Fibroblast of lung (primary cell): ENCODE data around the gene CDK6. TPM values are rescaled to one million over a fixed set of nuclear protein-coding genes. Genes with fewer than 3 reads are reported as not detected.

Experiments used
- DNase-seq, 2 donors: peaks; one replicate each; pipeline versions ENCODE4 v3.0.0 to v3.0.0-alpha.2; 2010; ENCODE audit warnings: low read depth in 2 of 2
- H2AFZ ChIP-seq: 2 replicates; pipeline ENCODE4 v1.5.1; 2012; ENCODE audit warnings: low read length, control low read depth, inconsistent platforms
- H3K27ac ChIP-seq: 2 replicates; pipeline ENCODE4 v1.5.1; 2011; ENCODE audit warnings: low read length, control low read depth; ENCODE audit not compliant: insufficient read depth
- H3K27me3 ChIP-seq: 2 replicates; pipeline ENCODE4 v1.5.1; 2011; ENCODE audit warnings: mild to moderate bottlenecking, low read length; ENCODE audit not compliant: control insufficient read depth, insufficient read depth
- H3K36me3 ChIP-seq: 2 replicates; pipeline ENCODE4 v1.5.1; 2011; ENCODE audit warnings: low read length; ENCODE audit not compliant: control insufficient read depth, insufficient read depth
- H3K4me1 ChIP-seq: 2 replicates; pipeline ENCODE4 v1.5.1; 2011; ENCODE audit warnings: low read length; ENCODE audit not compliant: control insufficient read depth, insufficient read depth; ENCODE audit errors: extremely low read depth
- H3K4me2 ChIP-seq: 2 replicates; pipeline ENCODE4 v1.5.1; 2011; ENCODE audit warnings: low read length, control low read depth; ENCODE audit not compliant: insufficient read depth; ENCODE audit errors: extremely low read depth
- H3K4me3 ChIP-seq, 4 experiments: fragments of 200-600 bp in 1 of 4; sonication (generic) in 1 of 4; replicated peaks in 1 of 4; 2 replicates each; pipeline ENCODE4 v1.5.1; 2011 to 2016; ENCODE audit warnings: low read length in 4 of 4, low read depth in 3 of 4, mild to moderate bottlenecking in 3 of 4, control low read depth in 2 of 4, inconsistent platforms in 1 of 4, mixed read lengths in 1 of 4; ENCODE audit not compliant: insufficient read depth in 1 of 4; ENCODE audit errors: control extremely low read depth in 1 of 4
- H3K79me2 ChIP-seq: 2 replicates; pipeline ENCODE4 v1.5.1; 2012; ENCODE audit warnings: mild to moderate bottlenecking, low read length, inconsistent platforms; ENCODE audit not compliant: control insufficient read depth, insufficient read depth
- H3K9ac ChIP-seq: 2 replicates; pipeline ENCODE4 v1.5.1; 2011; ENCODE audit warnings: mild to moderate bottlenecking, low read length, control low read depth; ENCODE audit not compliant: insufficient read depth
- H3K9me3 ChIP-seq: 2 replicates; pipeline ENCODE4 v1.5.1; 2012; ENCODE audit warnings: low read depth, low read length; ENCODE audit not compliant: control insufficient read depth, insufficient read depth
- H4K20me1 ChIP-seq: 2 replicates; pipeline ENCODE4 v1.5.1; 2011; ENCODE audit warnings: low read length; ENCODE audit not compliant: control insufficient read depth, insufficient read depth; ENCODE audit errors: extremely low read depth
- CTCF ChIP-seq, 2 donors: IDR thresholded peaks in 1 of 2; conservative IDR thresholded peaks in 1 of 2; 1 replicate in 1 of 2; 2 replicates in 1 of 2; pipeline ENCODE4 v1.5.1; 2011 to 2012; ENCODE audit warnings: low read length in 2 of 2, control low read depth in 1 of 2, inconsistent platforms in 1 of 2, low read depth in 1 of 2, mild to moderate bottlenecking in 1 of 2
- EZH2 ChIP-seq: IDR thresholded peaks from 2 replicates; pipeline ENCODE4 v1.5.1; 2012; ENCODE audit warnings: low read length, control low read depth, mild to moderate bottlenecking; ENCODE audit errors: missing control alignments
- polyA plus RNA-seq, 2 donors: library from polyadenylated mRNA; depleted of rRNA in 1 of 2; stranded (reverse) in 1 of 2; unstranded in 1 of 2; fragments of >200 nt; gene quantifications; 2 replicates each; pipeline ENCODE4 v1.2.1, GENCODE V29; 2011 to 2012; ENCODE audit warnings: missing spikeins in 1 of 2
- total RNA-seq: library from RNA; depleted of rRNA; stranded (reverse); fragments of >200 nt; gene quantifications from 2 replicates; pipeline ENCODE4 v1.2.1, GENCODE V29; 2014

CDK6 gene
- total and polyA plus RNA-seq, 2 donors (not counting 1 experiment from before 2014, with no cell fraction given): 17.8 to 19.2 TPM

- Histone ChIP-seq H3K79me2 (no peaks in the 10 kb centered on the region), H3K4me2 (peak overlapping the region; percentile 49), H3K4me3 (no peak overlapping the region), H3K9me3 (no peaks in the 10 kb centered on the region), H3K4me1 (peaks cover 17% of the 10 kb centered on the region), H3K9ac (no peak overlapping the region), H2AFZ (no peak overlapping the region), H3K27ac (peak overlapping the region; percentile 37), H3K27me3 (no peaks in the 10 kb centered on the region), H4K20me1 (no peaks in the 10 kb centered on the region), H3K36me3 (peaks cover 2% of the 10 kb centered on the region)
- no peak for TF ChIP-seq EZH2
- no peak for TF ChIP-seq CTCF (conservative IDR thresholded peaks at IDR 0.05 in 1 of 2, IDR thresholded peaks at IDR 0.05 in 1 of 2; ENCODE audit: low read depth in 1 of 2, low read length in 2 of 2)
- no peak for DNase-seq
Observed at GRCh38 chr7:92611735-92612134, 224.6 kb downstream of the CDK6 start.

- H3K27ac ChIP-seq: no peak overlapping the region
- H3K36me3 ChIP-seq: peaks cover 2% of the 10 kb centered on the region
- H3K4me2 ChIP-seq: no peak overlapping the region
- TF ChIP-seq CTCF (conservative IDR thresholded peaks at IDR 0.05 in 1 of 2, IDR thresholded peaks at IDR 0.05 in 1 of 2; ENCODE audit: low read depth in 1 of 2, low read length in 2 of 2): peak in 1 of 2 donors; percentile 47
- TF ChIP-seq EZH2: no peak
- peaks cover 17% of the 10 kb centered on the region for H3K4me1 ChIP-seq
- H3K27me3 ChIP-seq: no peaks in the 10 kb centered on the region
- no peaks in the 10 kb centered on the region for H3K9me3 ChIP-seq
- H3K79me2 ChIP-seq: no peaks in the 10 kb centered on the region
- H2AFZ ChIP-seq: no peak overlapping the region
- no peak overlapping the region for H3K9ac ChIP-seq
- no peak overlapping the region for H3K4me3 ChIP-seq
- peak in 1 of 2 donors; percentile 54 for DNase-seq
- no peaks in the 10 kb centered on the region for H4K20me1 ChIP-seq
Observed at GRCh38 chr7:92609921-92610518, 226.4 kb downstream of the CDK6 start.

GRCh38 chr7:92608380-92609322, 227.7 kb downstream of the CDK6 start:
- Histone ChIP-seq H2AFZ (no peak overlapping the region), H3K27me3 (no peaks in the 10 kb centered on the region), H3K36me3 (no peaks in the 10 kb centered on the region), H3K9ac (no peak overlapping the region), H3K4me1 (peaks cover 14% of the 10 kb centered on the region), H3K9me3 (no peaks in the 10 kb centered on the region), H3K4me3 (no peak overlapping the region), H3K79me2 (no peaks in the 10 kb centered on the region), H3K4me2 (no peak overlapping the region), H4K20me1 (no peaks in the 10 kb centered on the region), H3K27ac (no peak overlapping the region)
- DNase-seq: no peak
- no peak for TF ChIP-seq EZH2
- TF ChIP-seq CTCF (conservative IDR thresholded peaks at IDR 0.05 in 1 of 2, IDR thresholded peaks at IDR 0.05 in 1 of 2; ENCODE audit: low read depth in 1 of 2, low read length in 2 of 2): no peak
